CD4-positive, alpha-beta T cell (primary cell): ENCODE results near the gene SLC8A3. TPM values are rescaled to one million over a fixed set of nuclear protein-coding genes. Genes with fewer than 3 reads are reported as not detected.

Experiments used
- ATAC-seq: fragments of 200-7000 bp; cut with Tn5 transposase; one replicate; pipeline ENCODE4 v1.10.0; 2022; ENCODE audit warnings: mild to moderate bottlenecking; ENCODE audit not compliant: poor library complexity
- CTCF ChIA-PET: fragments of 350-600 bp; sonication (Branson Sonifier 250); formaldehyde crosslinking; loops from one replicate; lab custom pipeline; 2021; ENCODE audit warnings: antibody characterized with exemption, inconsistent platforms; lab: Charles Lee
- POLR2A ChIA-PET: fragments of 350-600 bp; sonication (Branson Sonifier 250); formaldehyde crosslinking; loops from one replicate; lab custom pipeline; 2021; ENCODE audit warnings: antibody characterized with exemption, inconsistent platforms; lab: Charles Lee
- DNase-seq, 14 experiments: peaks; one replicate each; pipeline ENCODE4 v3.0.0-alpha.2; 2013 to 2020; ENCODE audit warnings: mixed read lengths in 2 of 14
- H3K27ac ChIP-seq, 2 donors: one replicate each; pipeline versions ENCODE4 v1.5.1 to v1.7.0; 2013; ENCODE audit warnings: low read length in 2 of 2, low read depth in 1 of 2, mild to moderate bottlenecking in 1 of 2
- H3K27me3 ChIP-seq, 2 experiments: 1 replicate in 1 of 2; 2 replicates in 1 of 2; pipeline versions ENCODE4 v1.6.1 to v1.7.0; 2013; ENCODE audit warnings: low read length in 2 of 2, control low read depth in 1 of 2, mild to moderate bottlenecking in 1 of 2, moderate library complexity in 1 of 2; ENCODE audit not compliant: insufficient read depth in 2 of 2, control insufficient read depth in 1 of 2
- H3K36me3 ChIP-seq: one replicate; pipeline ENCODE4 v1.6.1; 2013; ENCODE audit warnings: low read length, control low read depth; ENCODE audit not compliant: insufficient read depth
- H3K4me1 ChIP-seq: one replicate; pipeline ENCODE4 v1.6.1; 2013; ENCODE audit warnings: low read length, control low read depth; ENCODE audit not compliant: insufficient read depth
- H3K4me3 ChIP-seq: one replicate; pipeline ENCODE4 v1.5.1; 2013; ENCODE audit warnings: mild to moderate bottlenecking, low read length, moderate library complexity
- H3K9me3 ChIP-seq, 2 experiments: 1 replicate in 1 of 2; 2 replicates in 1 of 2; pipeline versions ENCODE4 v1.6.1 to v1.7.0; 2013; ENCODE audit warnings: low read length in 2 of 2, mild to moderate bottlenecking in 2 of 2, control low read depth in 1 of 2, moderate library complexity in 1 of 2; ENCODE audit not compliant: control insufficient read depth in 1 of 2, insufficient read depth in 1 of 2
- H3K27ac Mint-ChIP-seq: one replicate; pipeline ENCODE4 v1.8.0; 2020; ENCODE audit warnings: mixed read lengths
- H3K27me3 Mint-ChIP-seq: one replicate; pipeline ENCODE4 v1.8.0; 2021; ENCODE audit warnings: mixed read lengths
- H3K36me3 Mint-ChIP-seq: one replicate; pipeline ENCODE4 v1.8.0; 2021; ENCODE audit warnings: low read depth, mixed read lengths
- H3K4me1 Mint-ChIP-seq: one replicate; pipeline ENCODE4 v1.8.0; 2021; ENCODE audit warnings: low read depth, mixed read lengths
- H3K4me3 Mint-ChIP-seq: one replicate; pipeline ENCODE4 v1.8.0; 2020; ENCODE audit warnings: mild to moderate bottlenecking, mixed read lengths
- H3K9me3 Mint-ChIP-seq: one replicate; pipeline ENCODE4 v1.8.0; 2020; ENCODE audit warnings: mixed read lengths
- intact Hi-C, 2 experiments: fragments of 100-400 bp; cut with DNase I in 1 of 2; cut with micrococcal nuclease in 1 of 2; formaldehyde crosslinking; loops; one replicate each; pipeline versions ENCODE4 v1.15.1 to v1.9.0; 2023 to 2025; cut with DNase I, micrococcal nuclease
- total RNA-seq, 174 experiments: library from RNA in 2 of 174; stranded (reverse) in 2 of 174; gene quantifications; one replicate each; pipeline ENCODE4 v1.2.3 and lab custom pipeline; 2021 to 2026
- TF ChIP-seq, protein P1 (sequence below): fragments of 200-600 bp; IDR thresholded peaks from one replicate; pipeline ENCODE4 v1.8.0; 2022; ENCODE audit warnings: antibody characterized with exemption, mild to moderate bottlenecking

SLC8A3 gene
- total RNA-seq, 2 experiments from 2014 or later = not detected

DNA sequence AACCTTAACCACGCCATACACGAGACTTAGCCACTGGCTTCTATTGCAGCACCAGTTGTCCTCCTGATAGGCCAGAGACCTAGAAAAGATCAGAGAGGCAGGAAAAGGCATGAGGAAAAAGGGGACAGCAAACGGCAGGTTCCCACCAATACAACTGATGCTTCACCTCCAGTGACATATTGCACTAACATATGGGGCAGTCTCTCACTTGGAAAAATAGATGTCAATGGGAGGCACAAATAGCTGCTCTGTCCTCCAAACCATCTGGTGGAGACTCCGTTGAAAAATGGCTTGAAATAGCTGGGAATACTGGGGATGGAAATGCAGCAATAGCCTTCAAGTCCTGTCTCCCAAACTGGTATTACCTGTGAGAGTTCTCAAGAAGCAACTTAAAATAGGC, 20.3 kb downstream of the SLC8A3 start:
- H3K27me3 Mint-ChIP-seq = peaks cover 48% of the 10 kb centered on the region
- Histone ChIP-seq H3K9me3 (no peaks in the 10 kb centered on the region), H3K4me3 (no peak overlapping the region), H3K27ac (no peak overlapping the region), H3K4me1 (no peaks in the 10 kb centered on the region), H3K36me3 (no peaks in the 10 kb centered on the region), H3K27me3 (peaks cover 0 to 6% of the 10 kb centered on the region in 2 experiments)
- H3K4me3 Mint-ChIP-seq = no peak overlapping the region
- H3K4me1 Mint-ChIP-seq = no peaks in the 10 kb centered on the region
- H3K36me3 Mint-ChIP-seq = no peaks in the 10 kb centered on the region
- TF ChIP-seq, protein P1, sequence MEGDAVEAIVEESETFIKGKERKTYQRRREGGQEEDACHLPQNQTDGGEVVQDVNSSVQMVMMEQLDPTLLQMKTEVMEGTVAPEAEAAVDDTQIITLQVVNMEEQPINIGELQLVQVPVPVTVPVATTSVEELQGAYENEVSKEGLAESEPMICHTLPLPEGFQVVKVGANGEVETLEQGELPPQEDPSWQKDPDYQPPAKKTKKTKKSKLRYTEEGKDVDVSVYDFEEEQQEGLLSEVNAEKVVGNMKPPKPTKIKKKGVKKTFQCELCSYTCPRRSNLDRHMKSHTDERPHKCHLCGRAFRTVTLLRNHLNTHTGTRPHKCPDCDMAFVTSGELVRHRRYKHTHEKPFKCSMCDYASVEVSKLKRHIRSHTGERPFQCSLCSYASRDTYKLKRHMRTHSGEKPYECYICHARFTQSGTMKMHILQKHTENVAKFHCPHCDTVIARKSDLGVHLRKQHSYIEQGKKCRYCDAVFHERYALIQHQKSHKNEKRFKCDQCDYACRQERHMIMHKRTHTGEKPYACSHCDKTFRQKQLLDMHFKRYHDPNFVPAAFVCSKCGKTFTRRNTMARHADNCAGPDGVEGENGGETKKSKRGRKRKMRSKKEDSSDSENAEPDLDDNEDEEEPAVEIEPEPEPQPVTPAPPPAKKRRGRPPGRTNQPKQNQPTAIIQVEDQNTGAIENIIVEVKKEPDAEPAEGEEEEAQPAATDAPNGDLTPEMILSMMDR = no peak
- no peak overlapping the region for H3K27ac Mint-ChIP-seq
- no peaks in the 10 kb centered on the region for H3K9me3 Mint-ChIP-seq
- ChIA-PET CTCF (no interaction called here), POLR2A (no interaction called here)
- no peak for ATAC-seq
- no peak for DNase-seq
- intact Hi-C loops = no loop called here

DNA sequence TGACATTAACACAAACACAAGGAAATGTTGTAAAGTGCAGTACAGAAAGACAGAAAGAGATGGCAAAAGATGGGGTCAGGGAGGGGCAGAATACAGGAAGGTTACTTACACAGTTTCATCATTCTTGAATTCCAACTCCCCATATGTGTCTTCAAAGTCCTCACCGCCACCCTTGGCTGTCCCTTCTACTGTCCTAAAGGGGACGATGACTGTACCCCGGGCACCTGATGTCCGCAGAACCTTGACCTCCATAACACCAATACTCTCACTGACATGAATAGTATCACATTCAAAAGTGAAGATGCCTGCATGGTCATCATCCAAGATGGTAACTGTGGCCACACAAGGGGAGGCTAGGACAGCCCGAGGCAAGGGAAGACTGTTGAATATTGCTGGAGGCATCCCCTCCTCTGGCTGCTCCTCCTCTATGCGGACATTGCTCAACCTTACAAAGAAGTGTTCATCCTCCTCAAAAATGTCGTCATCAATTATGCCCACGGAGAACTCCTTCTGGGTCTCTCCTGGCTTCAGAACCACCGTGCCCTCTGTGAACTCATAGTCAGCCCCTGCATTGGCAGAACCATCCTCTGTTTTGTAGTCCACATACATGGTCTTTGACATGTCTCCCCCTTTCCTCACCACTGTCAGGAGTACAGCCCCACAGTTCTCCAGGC, 22.1 kb downstream of the SLC8A3 start:
- Mint-ChIP-seq H3K4me3 (no peak overlapping the region), H3K27ac (no peak overlapping the region), H3K36me3 (no peaks in the 10 kb centered on the region), H3K4me1 (no peaks in the 10 kb centered on the region), H3K9me3 (no peaks in the 10 kb centered on the region), H3K27me3 (peaks cover 34% of the 10 kb centered on the region)
- TF ChIP-seq, protein P1 = no peak
- Histone ChIP-seq H3K36me3 (no peaks in the 10 kb centered on the region), H3K4me1 (no peaks in the 10 kb centered on the region), H3K27ac (no peak overlapping the region), H3K9me3 (no peaks in the 10 kb centered on the region), H3K4me3 (no peak overlapping the region), H3K27me3 (peaks cover 0 to 6% of the 10 kb centered on the region in 2 experiments)
- CTCF ChIA-PET = no interaction called here
- POLR2A ChIA-PET = no interaction called here
- ATAC-seq (no peak), DNase-seq (no peak)
- intact Hi-C loops = no loop called here

DNA sequence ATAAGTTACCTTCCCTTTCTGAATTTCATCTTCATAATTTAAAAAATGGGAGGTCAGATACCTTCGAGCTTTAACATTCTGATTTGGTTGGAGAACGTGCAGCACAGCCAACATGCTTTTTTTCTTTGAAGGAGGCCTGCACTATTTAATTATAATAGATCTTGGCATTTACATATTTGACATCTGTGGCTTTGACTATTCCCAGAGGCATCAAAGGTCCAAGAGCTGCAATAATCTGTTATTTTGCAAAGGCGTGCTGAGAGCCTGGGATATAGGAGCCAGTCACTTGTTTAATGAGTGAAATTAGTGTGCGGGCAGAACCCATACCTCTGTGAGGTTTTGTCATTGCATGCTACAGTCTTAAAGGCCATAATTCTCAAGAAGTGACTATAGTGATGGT, 26.4 kb downstream of the SLC8A3 start:
- ChIA-PET POLR2A (no interaction called here), CTCF (no interaction called here)
- Histone ChIP-seq H3K9me3 (no peaks in the 10 kb centered on the region), H3K27me3 (peaks cover 3 to 6% of the 10 kb centered on the region in 2 experiments), H3K4me1 (no peaks in the 10 kb centered on the region), H3K36me3 (no peaks in the 10 kb centered on the region), H3K27ac (no peak overlapping the region), H3K4me3 (no peak overlapping the region)
- ATAC-seq = no peak
- Mint-ChIP-seq H3K9me3 (no peaks in the 10 kb centered on the region), H3K36me3 (no peaks in the 10 kb centered on the region), H3K4me1 (no peaks in the 10 kb centered on the region), H3K27me3 (peaks cover 19% of the 10 kb centered on the region), H3K4me3 (no peak overlapping the region), H3K27ac (no peak overlapping the region)
- DNase-seq = no peak
- intact Hi-C loops = no loop called here
- TF ChIP-seq, protein P1 = no peak
